GM19467 (cell line): ENCODE data around the gene CLCN3.
"Not testable (repeated sequence)": the region's sequence is repeated elsewhere in the genome, so short reads cannot be mapped to it uniquely, and the experiment has no call there.

Experiments used
- ATAC-seq: cut with Tn5 transposase; IDR thresholded peaks from one replicate; pipeline ENCODE4 v1.9.1; 2021; ENCODE audit warnings: mild to moderate bottlenecking, moderate library complexity; ENCODE audit not compliant: unreplicated experiment

The CLCN3 gene

GRCh38 chr4:169768385-169768784 lies 148.0 kb downstream of the CLCN3 start:
- ATAC-seq: no peak

- ATAC-seq: no peak
Measured at GRCh38 chr4:169770416-169770815, 150.0 kb downstream of the CLCN3 start.

- ATAC-seq: not testable (repeated sequence)
Measured at GRCh38 chr4:169771556-169772080, 151.2 kb downstream of the CLCN3 start.
